Astrocyte of the cerebellum (primary cell): ENCODE results near the gene PAPSS1.

Experiments
- DNase-seq: peaks from one replicate; pipeline ENCODE4 v3.0.0-alpha.2; 2011; ENCODE audit warnings: low read depth
- H3K4me3 ChIP-seq: 2 replicates; pipeline ENCODE4 v1.5.1; 2011; ENCODE audit warnings: mild to moderate bottlenecking, low read depth, low read length, moderate library complexity
- CTCF ChIP-seq: IDR thresholded peaks from 2 replicates; pipeline ENCODE4 v1.5.1; 2012; ENCODE audit warnings: low read length, low read depth, moderate library complexity, mild to moderate bottlenecking; ENCODE audit errors: missing control alignments
- in situ Hi-C: cut with HindIII; loops from 2 replicates; pipeline ENCODE4 v1.10.0; 2017; ENCODE audit warnings: low sequenced_read_pairs

The PAPSS1 gene

GRCh38 chr4:107691378-107691777, 28.7 kb downstream of the PAPSS1 start:
- in situ Hi-C loops, result no loop called here
- DNase-seq, result no peak
- TF ChIP-seq CTCF, result no peak
- H3K4me3 ChIP-seq, result no peak overlapping the region

- no peak for TF ChIP-seq CTCF
- peak; percentile 46 for DNase-seq
- no peak overlapping the region for H3K4me3 ChIP-seq
- in situ Hi-C loops, result no loop called here
Observed at GRCh38 chr4:107689912-107690587, 30.0 kb downstream of the PAPSS1 start.

- in situ Hi-C loops, result no loop called here
- no peak for TF ChIP-seq CTCF
- DNase-seq, result no peak
- H3K4me3 ChIP-seq, result no peak overlapping the region
Observed at GRCh38 chr4:107688421-107688820, 31.6 kb downstream of the PAPSS1 start.

GRCh38 chr4:107685740-107686139, 34.3 kb downstream of the PAPSS1 start:
- in situ Hi-C loops, result no loop called here
- H3K4me3 ChIP-seq, result no peak overlapping the region
- DNase-seq, result no peak
- no peak for TF ChIP-seq CTCF

GRCh38 chr4:107683873-107684272, 36.2 kb downstream of the PAPSS1 start:
- no peak for DNase-seq
- no peak for TF ChIP-seq CTCF
- in situ Hi-C loops, result no loop called here
- no peak overlapping the region for H3K4me3 ChIP-seq

- in situ Hi-C loops, result no loop called here
- no peak for TF ChIP-seq CTCF
- no peak overlapping the region for H3K4me3 ChIP-seq
- no peak for DNase-seq
Observed at GRCh38 chr4:107682306-107682705, 37.7 kb downstream of the PAPSS1 start.
